NCI-H1417 treated with DMSO at 0.1 percent for 48 hours (cell line): Measurements from ENCODE around the gene CSTB.

ENCODE experiments used
- DNase-seq: peaks from one replicate; lab custom pipeline; 2025; lab: John Stamatoyannopoulos, UW

CSTB gene

GRCh38 chr21:43731476-43731875, 44.6 kb downstream of the CSTB start:
- no peak for DNase-seq

GRCh38 chr21:43728467-43729390, 47.4 kb downstream of the CSTB start:
- DNase-seq, result peak; percentile 43

GRCh38 chr21:43728154-43728466, 48.0 kb downstream of the CSTB start:
- no peak for DNase-seq

DNA sequence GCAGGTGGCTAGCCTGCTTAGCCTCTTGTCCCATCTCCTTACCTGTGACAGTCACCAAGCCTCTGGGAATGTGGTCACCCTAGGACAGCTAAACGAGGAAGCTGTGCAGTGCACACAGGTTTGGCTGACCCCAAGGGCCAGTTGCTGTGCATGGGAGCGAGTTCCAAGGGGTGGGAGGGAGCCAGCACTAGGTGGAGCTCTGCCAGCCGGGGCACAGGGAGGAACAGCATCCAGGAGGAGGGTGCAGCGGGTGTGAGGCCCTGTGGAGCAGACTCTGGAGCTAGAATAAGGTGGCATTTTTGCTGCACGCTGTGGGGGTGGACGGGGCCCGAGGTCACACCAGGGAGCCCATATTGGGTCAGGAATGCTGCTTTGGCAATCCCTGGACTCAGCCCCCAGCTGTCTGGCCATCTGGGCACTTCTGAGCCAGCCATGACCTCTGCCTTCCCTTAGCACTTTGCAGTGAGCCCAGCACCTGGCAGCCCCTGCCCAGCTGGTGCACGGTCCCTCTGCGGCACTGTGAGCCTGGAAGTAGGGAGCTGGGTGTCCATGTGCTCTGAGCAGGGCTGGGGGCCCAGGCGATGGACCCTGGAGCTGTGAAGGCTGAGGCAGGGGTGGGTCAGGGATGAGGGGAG, 48.5 kb downstream of the CSTB start:
- DNase-seq, result no peak

DNA sequence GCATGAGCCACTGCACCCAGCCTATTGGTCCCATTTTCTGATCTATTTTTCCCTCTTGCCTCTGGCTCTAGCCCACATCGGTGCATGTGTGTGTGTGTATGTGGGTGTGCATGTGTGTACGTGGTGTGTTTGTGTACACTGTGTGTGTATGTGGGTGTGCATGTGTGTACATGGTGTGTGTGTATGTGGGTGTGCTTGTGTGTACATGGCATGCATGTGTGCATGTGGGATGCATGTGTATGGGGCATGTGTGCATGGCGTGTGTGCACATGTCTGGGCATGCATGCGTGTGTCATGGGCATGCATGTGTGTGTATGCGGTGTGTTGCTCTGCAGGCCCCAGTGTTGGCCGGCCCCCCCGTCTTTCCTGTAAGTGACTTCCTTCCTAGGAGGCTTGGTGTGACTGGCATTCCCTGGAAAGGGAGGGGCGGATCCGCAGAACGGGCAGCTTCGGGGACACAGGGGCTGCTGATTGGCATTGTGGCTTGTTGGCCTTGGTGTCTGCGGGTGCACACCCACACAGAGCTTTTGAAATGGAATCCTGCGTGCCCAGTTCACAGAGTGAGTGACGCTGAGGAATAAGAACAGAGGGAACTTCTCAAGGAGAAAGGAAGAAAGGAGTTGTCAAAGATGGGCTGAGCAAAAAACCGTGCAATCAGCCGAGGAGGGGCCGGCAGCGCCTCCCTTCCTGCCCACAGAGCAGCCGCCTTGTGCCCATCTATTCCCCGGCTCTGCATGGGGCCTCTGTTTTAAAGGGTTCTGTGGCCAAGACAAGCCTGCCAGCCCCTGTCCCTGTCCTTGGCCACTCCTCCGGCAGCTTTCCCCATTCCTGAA, 49.2 kb downstream of the CSTB start:
- no peak for DNase-seq
